Hematopoietic multipotent progenitor cell treated with erythropoietin and hydrocortisone succinate and interleukin-3 and kit ligand, for 4 days (in vitro differentiated cells): ENCODE data around the gene EHMT1.
"Not testable (repeated sequence)": the region's sequence is repeated elsewhere in the genome, so short reads cannot be mapped to it uniquely, and the experiment has no call there.

ENCODE experiments used
- DNase-seq: peaks from one replicate; pipeline ENCODE4 v3.0.0-alpha.2; 2015

Gene EHMT1

GRCh38 chr9:137696136-137696925 lies 77.5 kb downstream of the EHMT1 start:
- no peak for DNase-seq

GRCh38 chr9:137697193-137697592 lies 78.4 kb downstream of the EHMT1 start:
- no peak for DNase-seq

GRCh38 chr9:137697832-137698231 lies 79.0 kb downstream of the EHMT1 start:
- DNase-seq = no peak

GRCh38 chr9:137700911-137701310 lies 82.1 kb downstream of the EHMT1 start:
- no peak for DNase-seq

- DNase-seq = no peak
Measured at GRCh38 chr9:137702615-137703379, 84.0 kb downstream of the EHMT1 start.

GRCh38 chr9:137703842-137704508 lies 85.2 kb downstream of the EHMT1 start:
- no peak for DNase-seq

GRCh38 chr9:137705443-137705863 lies 86.6 kb downstream of the EHMT1 start:
- DNase-seq = no peak

GRCh38 chr9:137705906-137706305 lies 87.1 kb downstream of the EHMT1 start:
- DNase-seq = peak; percentile 40

- DNase-seq = no peak
Measured at GRCh38 chr9:137707361-137707760, 88.6 kb downstream of the EHMT1 start.

- no peak for DNase-seq
Measured at GRCh38 chr9:137708590-137709284, 89.9 kb downstream of the EHMT1 start.

- no peak for DNase-seq
Measured at GRCh38 chr9:137709411-137710101, 90.8 kb downstream of the EHMT1 start.

GRCh38 chr9:137710704-137711103 lies 91.9 kb downstream of the EHMT1 start:
- DNase-seq = no peak

- no peak for DNase-seq
Measured at GRCh38 chr9:137711678-137712105, 92.9 kb downstream of the EHMT1 start.

GRCh38 chr9:137715321-137715720 lies 96.5 kb downstream of the EHMT1 start:
- peak; percentile 36 for DNase-seq

GRCh38 chr9:137715866-137716693 lies 97.3 kb downstream of the EHMT1 start:
- DNase-seq = not testable (repeated sequence)

GRCh38 chr9:137716694-137717287 lies 98.0 kb downstream of the EHMT1 start:
- DNase-seq = no peak

- no peak for DNase-seq
Measured at GRCh38 chr9:137717776-137718327, 99.0 kb downstream of the EHMT1 start.

- DNase-seq = no peak
Measured at GRCh38 chr9:137719194-137719593, 100.4 kb downstream of the EHMT1 start.

GRCh38 chr9:137720571-137721110 lies 101.8 kb downstream of the EHMT1 start:
- no peak for DNase-seq

GRCh38 chr9:137721479-137721878 lies 102.7 kb downstream of the EHMT1 start:
- DNase-seq = no peak
